HCT116 (cell line): Measurements from ENCODE around the gene PROB1. TPM values are rescaled to one million over a fixed set of nuclear protein-coding genes. Genes with fewer than 3 reads are reported as not detected.
A peak's percentile ranks its signal among the peaks of the same experiment; 100 is the strongest.

ENCODE experiments used
- ATAC-seq: fragments of 200-7000 bp; cut with Tn5 transposase; 2 replicates; pipeline ENCODE4 v1.9.1; 2020; ENCODE audit warnings: mild to moderate bottlenecking, moderate library complexity
- BruUV-seq: library from RNA; stranded (reverse); fragments of 400-500 nt; replicated peaks from 2 replicates; lab custom pipeline; 2021; lab: Mats Ljungman, UMichigan
- CTCF ChIA-PET: fragments of 300-600 bp; sonication (Branson Sonifier 250); formaldehyde crosslinking; loops from one replicate; lab custom pipeline; 2021; ENCODE audit warnings: antibody characterized with exemption; lab: Charles Lee
- POLR2A ChIA-PET: fragments of 300-600, 350-600 bp; sonication (Branson Sonifier 250); formaldehyde crosslinking; loops from one replicate; lab custom pipeline; 2021; ENCODE audit warnings: antibody characterized with exemption; lab: Charles Lee
- RAD21 ChIA-PET, 2 experiments: fragments of 300-600 bp; sonication (Branson Sonifier 250); formaldehyde crosslinking; loops; one replicate each; lab custom pipeline; 2023; ENCODE audit warnings: low total read pairs in 2 of 2; ENCODE audit not compliant: uncharacterized antibody in 2 of 2, unreplicated experiment in 2 of 2, low non-redundant PET in 1 of 2; lab: Charles Lee
- DNase-seq: peaks from one replicate; pipeline ENCODE4 v3.0.0-alpha.2; 2010; ENCODE audit warnings: low read depth, low spot score
- H2AFZ ChIP-seq: fragments of 200-600 bp; shearing (Covaris generic), sonication (generic); 2 replicates; pipeline ENCODE4 v1.6.1; 2017; ENCODE audit warnings: low read depth, mixed run types, mixed read lengths, antibody characterized with exemption, low read length; ENCODE audit not compliant: poor library complexity, severe bottlenecking
- H3K27ac ChIP-seq: 2 replicates; pipeline ENCODE4 v1.5.1; 2012; ENCODE audit warnings: low read depth, low read length
- H3K27me3 ChIP-seq: fragments of 200-600 bp; sonication (generic); 2 replicates; pipeline ENCODE4 v1.6.1; 2016; ENCODE audit warnings: mixed run types, low read length, mixed read lengths; ENCODE audit not compliant: insufficient read depth
- H3K36me3 ChIP-seq, 2 experiments: fragments of 200-500 bp in 1 of 2; fragments of 200-600 bp in 1 of 2; sonication (Bioruptor generic) in 1 of 2; sonication (generic) in 1 of 2; 2 replicates each; pipeline versions ENCODE4 v1.5.1 to v1.6.1; 2014 to 2016; ENCODE audit warnings: low read length in 2 of 2, inconsistent platforms in 1 of 2, mixed read lengths in 1 of 2, mixed run types in 1 of 2; ENCODE audit not compliant: insufficient read depth in 2 of 2, control insufficient read depth in 1 of 2
- H3K4me1 ChIP-seq, 2 experiments: fragments of 200-600 bp in 1 of 2; sonication (generic) in 1 of 2; 2 replicates each; pipeline versions ENCODE4 v1.5.1 to v1.6.1; 2012 to 2017; ENCODE audit warnings: low read length in 2 of 2, inconsistent platforms in 1 of 2, mild to moderate bottlenecking in 1 of 2, mixed read lengths in 1 of 2, mixed run types in 1 of 2, moderate library complexity in 1 of 2; ENCODE audit not compliant: insufficient read depth in 2 of 2, control insufficient read depth in 1 of 2
- H3K4me2 ChIP-seq: fragments of 200-600 bp; sonication (generic); 2 replicates; pipeline ENCODE4 v1.6.1; 2017; ENCODE audit warnings: mixed run types, low read length, mixed read lengths
- H3K4me3 ChIP-seq, 2 experiments: fragments of 200-600 bp in 1 of 2; sonication (generic) in 1 of 2; replicated peaks in 1 of 2; 2 replicates each; pipeline ENCODE4 v1.5.1; 2011 to 2016; ENCODE audit warnings: low read length in 2 of 2, control low read depth in 1 of 2, low read depth in 1 of 2, mild to moderate bottlenecking in 1 of 2, mixed read lengths in 1 of 2, mixed run types in 1 of 2
- H3K79me2 ChIP-seq: fragments of 200-600 bp; sonication (generic); 2 replicates; pipeline ENCODE4 v1.6.1; 2017; ENCODE audit warnings: mild to moderate bottlenecking, mixed run types, low read length, moderate library complexity, mixed read lengths; ENCODE audit not compliant: insufficient read depth
- H3K9ac ChIP-seq: fragments of 200-600 bp; sonication (generic); 2 replicates; pipeline ENCODE4 v1.6.1; 2016; ENCODE audit warnings: low read length, mixed read lengths
- H3K9me2 ChIP-seq: fragments of 200-600 bp; sonication (generic), shearing (Covaris generic); 2 replicates; pipeline ENCODE4 v1.6.1; 2017; ENCODE audit warnings: mixed run types, mild to moderate bottlenecking, moderate library complexity; ENCODE audit not compliant: insufficient read depth
- H3K9me3 ChIP-seq, 2 experiments: fragments of 200-500 bp in 1 of 2; fragments of 200-600 bp in 1 of 2; sonication (Bioruptor generic) in 1 of 2; sonication (generic) in 1 of 2; 2 replicates each; pipeline ENCODE4 v1.6.1; 2014 to 2017; ENCODE audit warnings: low read length in 2 of 2, mixed read lengths in 2 of 2, inconsistent platforms in 1 of 2, low read depth in 1 of 2, mild to moderate bottlenecking in 1 of 2, mixed run types in 1 of 2, moderate library complexity in 1 of 2; ENCODE audit not compliant: control insufficient read depth in 1 of 2, insufficient read depth in 1 of 2
- H4K20me1 ChIP-seq: fragments of 200-600 bp; sonication (generic), shearing (Covaris generic); 2 replicates; pipeline ENCODE4 v1.6.1; 2017; ENCODE audit warnings: mixed run types, mild to moderate bottlenecking, moderate library complexity; ENCODE audit not compliant: insufficient read depth
- CEBPB ChIP-seq: IDR thresholded peaks from 2 replicates; pipeline ENCODE4 v1.6.1; 2012; ENCODE audit warnings: low read depth
- CTCF ChIP-seq, 3 experiments: fragments of 200-600 bp in 1 of 3; sonication (generic) in 1 of 3; IDR thresholded peaks in 2 of 3; conservative IDR thresholded peaks in 1 of 3; 2 replicates each; pipeline ENCODE4 v1.5.1; 2012 to 2017; ENCODE audit warnings: low read depth in 2 of 3, low read length in 2 of 3, antibody characterized with exemption in 1 of 3, borderline replicate concordance in 1 of 3, control low read depth in 1 of 3, mild to moderate bottlenecking in 1 of 3, mixed read lengths in 1 of 3, mixed run types in 1 of 3, moderate library complexity in 1 of 3; ENCODE audit not compliant: insufficient read depth in 1 of 3
- EZH2 ChIP-seq: fragments of 200-600 bp; sonication (generic); IDR thresholded peaks from 2 replicates; pipeline ENCODE4 v1.6.1; 2017; ENCODE audit warnings: antibody characterized with exemption, mixed run types
- FOSL1 ChIP-seq: IDR thresholded peaks from 2 replicates; pipeline ENCODE4 v1.6.1; 2012; ENCODE audit warnings: low read depth
- JUND ChIP-seq: IDR thresholded peaks from 2 replicates; pipeline ENCODE4 v1.6.1; 2012
- POLR2AphosphoS5 ChIP-seq: IDR thresholded peaks from 2 replicates; pipeline ENCODE4 v1.6.1; 2011; ENCODE audit warnings: mild to moderate bottlenecking, low read depth, low read length, moderate library complexity
- RAD21 ChIP-seq: IDR thresholded peaks from 2 replicates; pipeline ENCODE4 v1.6.1; 2012; ENCODE audit warnings: low read depth, mild to moderate bottlenecking
- SP1 ChIP-seq: IDR thresholded peaks from 2 replicates; pipeline ENCODE4 v1.6.1; 2012; ENCODE audit warnings: low read depth
- SRF ChIP-seq: IDR thresholded peaks from 2 replicates; pipeline ENCODE4 v1.6.1; 2012; ENCODE audit warnings: low read depth
- ZBTB33 ChIP-seq: IDR thresholded peaks from 2 replicates; pipeline ENCODE4 v1.6.1; 2011; ENCODE audit warnings: mild to moderate bottlenecking, low read length, moderate library complexity; ENCODE audit not compliant: insufficient replicate concordance; ENCODE audit errors: extremely low read depth
- intact Hi-C: fragments of 100-400 bp; cut with micrococcal nuclease; formaldehyde crosslinking; loops from 2 replicates; pipeline ENCODE4 v1.10.0; 2022
- total RNA-seq: library from RNA; stranded (reverse); gene quantifications from one replicate; pipeline ENCODE4 v1.2.1, GENCODE V29; 2021; ENCODE audit not compliant: unreplicated experiment
- TF ChIP-seq, protein P1 (sequence below): IDR thresholded peaks from 2 replicates; pipeline ENCODE4 v1.6.1; 2012

PROB1 gene
- total RNA-seq, 1 experiment from 2014 or later, result 1.7 TPM

DNA sequence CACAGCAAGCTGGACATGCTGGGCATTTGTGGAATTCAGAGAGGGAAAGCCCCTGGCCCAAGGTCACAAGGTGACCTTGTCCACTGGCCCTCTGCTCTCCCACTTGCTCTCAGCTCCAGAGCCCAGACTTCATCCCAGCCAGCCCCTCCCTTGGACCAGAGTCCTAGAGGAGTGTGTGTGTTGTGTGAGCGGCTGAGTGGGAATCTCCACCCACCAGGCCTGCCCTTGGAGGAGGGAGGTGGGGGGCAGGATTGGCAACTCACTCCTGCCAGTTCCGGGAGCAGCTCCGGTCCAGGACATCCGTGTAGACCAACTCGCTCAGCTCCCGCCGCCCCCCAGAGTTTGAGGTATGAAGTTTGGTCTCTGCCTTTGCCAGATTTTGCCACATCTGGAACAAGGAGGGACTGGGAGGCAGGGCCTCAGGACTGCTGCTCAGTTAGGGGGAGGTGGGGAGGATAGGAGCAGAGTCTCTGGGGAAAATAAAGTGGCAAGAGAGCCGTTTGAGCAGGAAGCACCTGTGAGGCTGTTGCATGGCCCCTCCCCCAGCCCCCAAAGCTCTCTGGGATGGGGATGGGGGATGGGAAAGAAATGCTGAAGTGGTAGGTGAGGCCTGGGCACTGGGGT, 6.6 kb downstream of the PROB1 start:
- no TSS peak for BruUV-seq
- intact Hi-C loops, result no loop called here
- no peaks in the 10 kb centered on the region for H3K36me3 ChIP-seq
- H4K20me1 ChIP-seq, result no peaks in the 10 kb centered on the region
- ATAC-seq, result no peak
- no peaks in the 10 kb centered on the region for H3K9me2 ChIP-seq
- H3K27ac ChIP-seq, result no peak overlapping the region
- no peak overlapping the region for H3K4me2 ChIP-seq
- ChIA-PET CTCF (no interaction called here), RAD21 (interaction anchor here in 1 of 2 experiments (1.0 kb wide), 1 partner anchor 46 kb away, joined by 5 read pairs; no protein-coding TSS in a partner anchor), POLR2A (no interaction called here)
- no peak overlapping the region for H2AFZ ChIP-seq
- no peaks in the 10 kb centered on the region for H3K27me3 ChIP-seq
- DNase-seq, result no peak
- H3K9me3 ChIP-seq, result no peaks in the 10 kb centered on the region
- peaks cover 3% of the 10 kb centered on the region; the same call in 1 of the 2 replicates for H3K79me2 ChIP-seq
- no peak overlapping the region for H3K4me3 ChIP-seq
- TF ChIP-seq EZH2, result no peak
- TF ChIP-seq POLR2AphosphoS5, result no peak
- TF ChIP-seq, protein P1, sequence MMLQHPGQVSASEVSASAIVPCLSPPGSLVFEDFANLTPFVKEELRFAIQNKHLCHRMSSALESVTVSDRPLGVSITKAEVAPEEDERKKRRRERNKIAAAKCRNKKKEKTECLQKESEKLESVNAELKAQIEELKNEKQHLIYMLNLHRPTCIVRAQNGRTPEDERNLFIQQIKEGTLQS, result no peak
- TF ChIP-seq CEBPB, result no peak
- TF ChIP-seq RAD21, result no peak
- TF ChIP-seq CTCF (IDR thresholded peaks at IDR 0.05 in 2 of 3, conservative IDR thresholded peaks at IDR 0.05 in 1 of 3; ENCODE audit: borderline replicate concordance in 1 of 3, insufficient read depth in 1 of 3, low read depth in 2 of 3, low read length in 2 of 3), result no peak
- TF ChIP-seq FOSL1, result no peak
- TF ChIP-seq SP1, result no peak
- TF ChIP-seq JUND, result no peak
- no peak for TF ChIP-seq ZBTB33
- TF ChIP-seq SRF, result no peak
- peaks cover 17 to 33% of the 10 kb centered on the region in 2 experiments for H3K4me1 ChIP-seq
- 0 out of 2 replicates have a peak overlapping the region, but pooled peaks have one; percentile 6 for H3K9ac ChIP-seq
